CD4-positive, alpha-beta T cell treated with Interleukin-17A for 1 hour (primary cell): ENCODE measurements around the gene GRIK3.

ENCODE experiments used
- DNase-seq: peaks from one replicate; pipeline ENCODE4 v3.0.0-alpha.2; 2020

GRIK3 gene

GRCh38 chr1:36975642-36976041 lies 58.7 kb downstream of the GRIK3 start:
- DNase-seq: no peak

GRCh38 chr1:36973056-36973455 lies 61.3 kb downstream of the GRIK3 start:
- no peak for DNase-seq

- no peak for DNase-seq
Measured at GRCh38 chr1:36971852-36972618, 62.3 kb downstream of the GRIK3 start.

- no peak for DNase-seq
Measured at GRCh38 chr1:36968730-36969129, 65.6 kb downstream of the GRIK3 start.

- DNase-seq: no peak
Measured at GRCh38 chr1:36966242-36966641, 68.1 kb downstream of the GRIK3 start.

- DNase-seq: no peak
Measured at GRCh38 chr1:36965275-36966159, 68.8 kb downstream of the GRIK3 start.

- no peak for DNase-seq
Measured at GRCh38 chr1:36964830-36965229, 69.5 kb downstream of the GRIK3 start.

- DNase-seq: no peak
Measured at GRCh38 chr1:36963006-36963405, 71.3 kb downstream of the GRIK3 start.

GRCh38 chr1:36961062-36961615 lies 73.2 kb downstream of the GRIK3 start:
- no peak for DNase-seq

- no peak for DNase-seq
Measured at GRCh38 chr1:36956570-36956969, 77.7 kb downstream of the GRIK3 start.

GRCh38 chr1:36955016-36955415 lies 79.3 kb downstream of the GRIK3 start:
- no peak for DNase-seq

- no peak for DNase-seq
Measured at GRCh38 chr1:36953061-36953460, 81.3 kb downstream of the GRIK3 start.

GRCh38 chr1:36951761-36952160 lies 82.6 kb downstream of the GRIK3 start:
- DNase-seq: no peak

- DNase-seq: no peak
Measured at GRCh38 chr1:36951292-36951750, 83.0 kb downstream of the GRIK3 start.

GRCh38 chr1:36950604-36951291 lies 83.6 kb downstream of the GRIK3 start:
- DNase-seq: no peak

- no peak for DNase-seq
Measured at GRCh38 chr1:36948606-36949005, 85.7 kb downstream of the GRIK3 start.

GRCh38 chr1:36948147-36948546 lies 86.2 kb downstream of the GRIK3 start:
- no peak for DNase-seq

GRCh38 chr1:36947384-36947783 lies 86.9 kb downstream of the GRIK3 start:
- no peak for DNase-seq

- no peak for DNase-seq
Measured at GRCh38 chr1:36944883-36945282, 89.4 kb downstream of the GRIK3 start.

- DNase-seq: no peak
Measured at GRCh38 chr1:36942148-36942547, 92.2 kb downstream of the GRIK3 start.

- no peak for DNase-seq
Measured at GRCh38 chr1:36941316-36941978, 92.9 kb downstream of the GRIK3 start.

- DNase-seq: no peak
Measured at GRCh38 chr1:36938819-36939218, 95.5 kb downstream of the GRIK3 start.

GRCh38 chr1:36937371-36937770 lies 96.9 kb downstream of the GRIK3 start:
- no peak for DNase-seq
